Trophoblast cell (in vitro differentiated cells and primary cell): ENCODE measurements around the gene RGS7.
"Not testable (repeated sequence)": the region's sequence is repeated elsewhere in the genome, so short reads cannot be mapped to it uniquely, and the experiment has no call there.

Source experiments
- DNase-seq, 2 donors: peaks; one replicate each; pipeline ENCODE4 v3.0.0-alpha.2; 2016
- H2AFZ ChIP-seq: 2 replicates; pipeline ENCODE4 v1.6.1; 2013; ENCODE audit warnings: low read length, moderate library complexity, mild to moderate bottlenecking; ENCODE audit not compliant: insufficient read depth, poor library complexity
- H2AK5ac ChIP-seq: 2 replicates; pipeline ENCODE4 v1.6.1; 2013; ENCODE audit warnings: mild to moderate bottlenecking, low read length
- H2BK120ac ChIP-seq: 2 replicates; pipeline ENCODE4 v1.6.1; 2013; ENCODE audit warnings: low read length, mild to moderate bottlenecking, moderate library complexity; ENCODE audit not compliant: insufficient read depth, poor library complexity
- H2BK12ac ChIP-seq: 2 replicates; pipeline ENCODE4 v1.6.1; 2013; ENCODE audit warnings: mild to moderate bottlenecking, low read length, moderate library complexity
- H2BK5ac ChIP-seq: 2 replicates; pipeline ENCODE4 v1.6.1; 2013; ENCODE audit warnings: low read length, low read depth, moderate library complexity, mild to moderate bottlenecking; ENCODE audit not compliant: poor library complexity
- H3K14ac ChIP-seq: 2 replicates; pipeline ENCODE4 v1.6.1; 2013; ENCODE audit warnings: mild to moderate bottlenecking, low read length
- H3K18ac ChIP-seq: 2 replicates; pipeline ENCODE4 v1.6.1; 2013; ENCODE audit warnings: mild to moderate bottlenecking, low read length
- H3K23ac ChIP-seq: 2 replicates; pipeline ENCODE4 v1.6.1; 2013; ENCODE audit warnings: low read length
- H3K27ac ChIP-seq: 2 replicates; pipeline ENCODE4 v1.5.1; 2013; ENCODE audit warnings: low read depth, mild to moderate bottlenecking, inconsistent platforms, low read length, moderate library complexity
- H3K27me3 ChIP-seq: 2 replicates; pipeline ENCODE4 v1.6.1; 2013; ENCODE audit warnings: inconsistent platforms, mild to moderate bottlenecking, low read length, moderate library complexity; ENCODE audit not compliant: insufficient read depth
- H3K36me3 ChIP-seq, 2 experiments: 1 replicate in 1 of 2; 2 replicates in 1 of 2; pipeline ENCODE4 v1.6.1; 2013; ENCODE audit warnings: low read length in 2 of 2, mild to moderate bottlenecking in 2 of 2, moderate library complexity in 1 of 2; ENCODE audit not compliant: insufficient read depth in 2 of 2, control insufficient read depth in 1 of 2
- H3K4ac ChIP-seq: 2 replicates; pipeline ENCODE4 v1.6.1; 2013; ENCODE audit warnings: low read depth, mild to moderate bottlenecking, low read length, moderate library complexity
- H3K4me1 ChIP-seq, 2 experiments: 1 replicate in 1 of 2; 2 replicates in 1 of 2; pipeline ENCODE4 v1.6.1; 2013; ENCODE audit warnings: low read length in 2 of 2, mild to moderate bottlenecking in 2 of 2, moderate library complexity in 1 of 2; ENCODE audit not compliant: insufficient read depth in 2 of 2, control insufficient read depth in 1 of 2
- H3K4me2 ChIP-seq: 2 replicates; pipeline ENCODE4 v1.6.1; 2013; ENCODE audit warnings: inconsistent platforms, mild to moderate bottlenecking, low read length, moderate library complexity
- H3K4me3 ChIP-seq: 2 replicates; pipeline ENCODE4 v1.5.1; 2013; ENCODE audit warnings: mild to moderate bottlenecking, low read depth, low read length, inconsistent platforms
- H3K79me1 ChIP-seq: one replicate; pipeline ENCODE4 v1.6.1; 2013; ENCODE audit warnings: low read length
- H3K79me2 ChIP-seq: 2 replicates; pipeline ENCODE4 v1.6.1; 2013; ENCODE audit warnings: low read length, mild to moderate bottlenecking; ENCODE audit not compliant: control insufficient read depth, insufficient read depth, poor library complexity
- H3K9ac ChIP-seq: 2 replicates; pipeline ENCODE4 v1.6.1; 2013; ENCODE audit warnings: mild to moderate bottlenecking, low read length
- H3K9me3 ChIP-seq: 2 replicates; pipeline ENCODE4 v1.6.1; 2013; ENCODE audit warnings: low read depth, mild to moderate bottlenecking, control low read depth, inconsistent platforms, low read length; ENCODE audit not compliant: insufficient read depth
- H4K12ac ChIP-seq: 2 replicates; pipeline ENCODE4 v1.6.1; 2013; ENCODE audit warnings: low read depth, mild to moderate bottlenecking, low read length, moderate library complexity
- H4K8ac ChIP-seq: 2 replicates; pipeline ENCODE4 v1.6.1; 2013; ENCODE audit warnings: low read depth, mild to moderate bottlenecking, low read length, moderate library complexity
- H4K91ac ChIP-seq: one replicate; pipeline ENCODE4 v1.6.1; 2013; ENCODE audit warnings: low read depth, mild to moderate bottlenecking, low read length, moderate library complexity
- WGBS: extraction: QIAGEN DNeasy Blood & Tissue Kit; methylation state at CpG from one replicate; pipeline ENCODE4 v1.1.7; 2013; ENCODE audit warnings: missing lambda C conversion rate; ENCODE audit not compliant: insufficient read length, insufficient coverage; ENCODE audit errors: extremely low coverage; 5-methylcytosine and 5-hydroxymethylcytosine counted together

The RGS7 gene

GRCh38 chr1:241145881-241146280 lies 211.1 kb downstream of the RGS7 start:
- H2BK5ac ChIP-seq = no peak overlapping the region
- no peak overlapping the region for H3K14ac ChIP-seq
- H2AK5ac ChIP-seq = no peak overlapping the region
- H4K91ac ChIP-seq = no peak overlapping the region
- no peak overlapping the region for H3K9ac ChIP-seq
- no peak overlapping the region for H3K4me3 ChIP-seq
- H3K4me2 ChIP-seq = no peak overlapping the region
- DNase-seq = no peak
- H4K8ac ChIP-seq = no peak overlapping the region
- no peak overlapping the region for H3K4ac ChIP-seq
- no peaks in the 10 kb centered on the region for H3K79me2 ChIP-seq
- no peak overlapping the region for H3K27ac ChIP-seq
- H3K79me1 ChIP-seq = no peaks in the 10 kb centered on the region
- H2BK12ac ChIP-seq = no peak overlapping the region
- no peaks in the 10 kb centered on the region for H3K36me3 ChIP-seq
- no peak overlapping the region for H2BK120ac ChIP-seq
- H2AFZ ChIP-seq = no peak overlapping the region
- WGBS = no CpG with 5 or more reads among the region's 2 CpGs
- no peaks in the 10 kb centered on the region for H3K4me1 ChIP-seq
- H4K12ac ChIP-seq = no peak overlapping the region
- no peak overlapping the region for H3K18ac ChIP-seq
- no peak overlapping the region for H3K23ac ChIP-seq
- H3K27me3 ChIP-seq = no peaks in the 10 kb centered on the region
- peaks cover 4% of the 10 kb centered on the region for H3K9me3 ChIP-seq

- no peak overlapping the region for H4K91ac ChIP-seq
- H3K27ac ChIP-seq = no peak overlapping the region
- no peak overlapping the region for H4K8ac ChIP-seq
- no peaks in the 10 kb centered on the region for H3K79me1 ChIP-seq
- no peak for DNase-seq
- H3K9ac ChIP-seq = no peak overlapping the region
- H3K79me2 ChIP-seq = no peaks in the 10 kb centered on the region
- H3K4me1 ChIP-seq = no peaks in the 10 kb centered on the region
- H2BK5ac ChIP-seq = no peak overlapping the region
- no peak overlapping the region for H2BK12ac ChIP-seq
- no peak overlapping the region for H3K18ac ChIP-seq
- no peak overlapping the region for H4K12ac ChIP-seq
- H3K4ac ChIP-seq = no peak overlapping the region
- no peak overlapping the region for H2AFZ ChIP-seq
- no peak overlapping the region for H2BK120ac ChIP-seq
- no peak overlapping the region for H3K23ac ChIP-seq
- no peak overlapping the region for H3K14ac ChIP-seq
- no CpG with 5 or more reads among the region's 5 CpGs for WGBS
- H3K27me3 ChIP-seq = no peaks in the 10 kb centered on the region
- H2AK5ac ChIP-seq = no peak overlapping the region
- H3K36me3 ChIP-seq = no peaks in the 10 kb centered on the region
- no peak overlapping the region for H3K4me3 ChIP-seq
- peaks cover 4% of the 10 kb centered on the region for H3K9me3 ChIP-seq
- H3K4me2 ChIP-seq = no peak overlapping the region
Measured at GRCh38 chr1:241143765-241144442, 213.1 kb downstream of the RGS7 start.

- no peak overlapping the region for H3K4me3 ChIP-seq
- H3K4me2 ChIP-seq = no peak overlapping the region
- no peak overlapping the region for H3K27ac ChIP-seq
- H2BK120ac ChIP-seq = no peak overlapping the region
- no peak overlapping the region for H3K18ac ChIP-seq
- no peak overlapping the region for H2AK5ac ChIP-seq
- no peak for DNase-seq
- no peaks in the 10 kb centered on the region for H3K36me3 ChIP-seq
- H3K4ac ChIP-seq = no peak overlapping the region
- no peak overlapping the region for H3K14ac ChIP-seq
- no peak overlapping the region for H4K91ac ChIP-seq
- H3K4me1 ChIP-seq = no peaks in the 10 kb centered on the region
- no peak overlapping the region for H2BK12ac ChIP-seq
- H2BK5ac ChIP-seq = no peak overlapping the region
- H3K23ac ChIP-seq = no peak overlapping the region
- H2AFZ ChIP-seq = no peak overlapping the region
- peaks cover 4% of the 10 kb centered on the region for H3K9me3 ChIP-seq
- no peak overlapping the region for H4K12ac ChIP-seq
- H3K27me3 ChIP-seq = no peaks in the 10 kb centered on the region
- H3K9ac ChIP-seq = no peak overlapping the region
- H3K79me1 ChIP-seq = no peaks in the 10 kb centered on the region
- no peak overlapping the region for H4K8ac ChIP-seq
- H3K79me2 ChIP-seq = no peaks in the 10 kb centered on the region
- WGBS = no CpG with 5 or more reads among the region's 4 CpGs
Measured at GRCh38 chr1:241142493-241142892, 214.5 kb downstream of the RGS7 start.

- not testable (repeated sequence) for H3K27me3 ChIP-seq, H2AK5ac ChIP-seq, H3K79me1 ChIP-seq, H3K36me3 ChIP-seq, H3K18ac ChIP-seq, H4K12ac ChIP-seq, H3K4me3 ChIP-seq, H3K4me1 ChIP-seq, H3K14ac ChIP-seq, H2BK12ac ChIP-seq, H3K9ac ChIP-seq, H3K79me2 ChIP-seq, H3K4me2 ChIP-seq, H4K91ac ChIP-seq, H3K4ac ChIP-seq, H4K8ac ChIP-seq, H2BK120ac ChIP-seq, H3K27ac ChIP-seq, H3K23ac ChIP-seq, DNase-seq, H2AFZ ChIP-seq, H2BK5ac ChIP-seq, H3K9me3 ChIP-seq
- no CpG with 5 or more reads among the region's 3 CpGs for WGBS
Measured at GRCh38 chr1:241141646-241142045, 215.4 kb downstream of the RGS7 start.
